Activated CD8-positive, alpha-beta memory T cell treated with anti-CD3 and anti-CD28 coated beads for 36 hours (primary cell): ENCODE data around the gene YPEL1. TPM values are rescaled to one million over a fixed set of nuclear protein-coding genes. Genes with fewer than 3 reads are reported as not detected.
"Not testable (repeated sequence)": the region's sequence is repeated elsewhere in the genome, so short reads cannot be mapped to it uniquely, and the experiment has no call there.

Source experiments
- CTCF ChIA-PET: fragments of 350-600 bp; sonication (Branson Sonifier 250); formaldehyde crosslinking; loops from one replicate; lab custom pipeline; 2021; ENCODE audit warnings: antibody characterized with exemption; lab: Charles Lee
- POLR2A ChIA-PET: fragments of 350-600 bp; sonication (Branson Sonifier 250); formaldehyde crosslinking; loops from one replicate; lab custom pipeline; 2021; ENCODE audit warnings: antibody characterized with exemption; lab: Charles Lee
- total RNA-seq, 2 experiments: library from RNA; stranded (reverse); gene quantifications; one replicate each; pipeline ENCODE4 v1.2.3, GENCODE V29; 2021

Gene YPEL1
- total RNA-seq, 2 experiments from 2014 or later: 0.50 to 0.63 TPM

DNA sequence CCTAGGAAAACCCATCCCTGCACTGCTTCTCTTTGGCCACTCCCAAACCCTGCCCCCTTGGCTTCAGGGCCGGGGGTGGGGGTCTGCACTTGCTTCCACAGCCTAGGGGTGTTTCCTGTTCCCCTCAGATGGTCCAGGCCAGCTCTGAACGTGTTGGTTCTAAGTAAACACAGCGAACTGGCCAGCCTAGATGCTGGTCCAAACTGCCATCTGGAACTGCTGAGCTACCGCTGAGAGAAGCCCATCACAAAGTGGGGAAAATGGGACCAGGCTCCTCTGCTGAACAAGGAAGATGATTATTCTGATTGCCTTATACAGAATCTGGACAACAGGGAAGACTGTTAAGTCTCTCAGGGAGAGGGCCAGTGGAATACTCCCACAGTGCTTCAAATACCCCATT lies 23.5 kb upstream of the YPEL1 start:
- ChIA-PET POLR2A (no interaction called here), CTCF (no interaction called here)

DNA sequence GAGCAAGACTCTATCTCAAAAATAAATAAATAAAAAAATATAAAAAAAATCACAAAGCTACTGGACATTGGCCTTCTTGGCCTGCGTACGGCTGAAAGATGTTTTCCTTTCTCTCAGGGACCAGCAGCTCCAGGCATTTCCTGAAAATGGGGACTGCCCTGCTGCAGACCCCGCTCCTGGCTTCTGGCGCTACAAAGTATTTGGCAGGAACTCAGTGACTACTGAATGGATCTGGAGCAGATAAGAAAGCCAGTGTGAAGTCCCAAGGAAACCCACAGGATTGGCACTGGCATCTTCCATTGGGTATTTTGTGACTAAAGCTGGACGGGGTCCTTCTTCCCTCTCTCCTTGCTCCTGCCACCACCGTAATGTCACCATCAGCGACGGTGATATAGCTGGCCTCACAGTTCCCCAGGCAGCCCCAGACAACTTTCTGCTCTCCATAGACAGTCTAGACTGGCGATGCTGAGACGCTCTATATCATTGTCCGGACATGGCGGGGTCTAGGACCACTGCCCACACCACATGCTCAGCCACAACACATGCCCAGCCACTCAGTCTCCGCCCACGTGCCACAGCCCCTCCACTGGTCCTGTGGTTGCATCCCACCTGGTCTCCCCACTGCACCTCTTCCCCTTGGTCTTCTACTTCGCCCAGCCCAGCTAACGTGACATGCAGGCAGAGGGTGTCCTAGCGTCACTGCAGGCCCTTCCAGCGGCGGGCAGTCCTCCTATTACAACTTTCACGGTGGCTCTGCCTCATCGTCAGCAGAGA lies 22.7 kb upstream of the YPEL1 start:
- ChIA-PET POLR2A (interaction anchor here (0.7 kb wide), 1 partner anchor 92 kb away, joined by 3 read pairs; the partner anchor contains the start of gene PPIL2), CTCF (no interaction called here)

DNA sequence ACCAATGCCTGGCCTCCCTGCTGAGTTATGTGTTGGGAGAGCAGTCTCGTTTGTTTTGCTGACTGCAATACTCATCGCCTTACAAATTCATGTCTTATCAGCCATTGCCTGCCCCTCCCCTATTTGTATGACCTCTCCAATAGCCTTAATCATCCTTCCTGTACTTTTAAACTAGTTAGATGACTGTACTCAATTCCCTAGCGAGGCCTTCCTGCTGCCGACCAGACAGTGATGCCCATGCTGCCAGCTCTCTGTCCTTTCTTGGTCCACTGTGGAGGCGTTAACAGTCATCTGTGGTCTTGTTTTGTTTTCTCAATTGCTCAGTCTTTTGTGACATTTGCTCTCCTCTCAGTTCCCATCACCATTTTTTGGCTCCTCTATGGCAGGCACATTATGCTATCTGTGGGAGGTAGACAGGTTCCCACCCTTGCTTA lies 20.3 kb upstream of the YPEL1 start:
- POLR2A ChIA-PET: no interaction called here

DNA sequence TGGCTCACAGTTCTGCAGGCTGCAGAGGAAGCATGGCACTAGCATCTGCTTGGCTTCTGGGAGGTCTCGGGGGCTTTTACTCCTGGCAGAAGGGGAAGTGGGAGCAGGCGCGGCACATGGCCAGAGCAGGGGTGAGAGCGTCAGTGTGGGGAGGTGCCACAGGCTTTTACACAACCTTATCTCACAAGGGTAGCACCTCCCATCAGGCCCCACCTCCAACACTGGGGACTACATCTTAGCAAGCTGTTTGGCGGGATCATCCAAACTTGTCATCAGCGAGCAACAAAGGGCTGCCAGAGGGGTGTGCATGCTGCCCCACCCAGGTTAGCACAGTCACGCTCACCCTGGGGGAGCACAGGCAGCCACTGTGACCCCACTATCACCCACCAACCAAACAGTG lies 18.9 kb upstream of the YPEL1 start:
- CTCF ChIA-PET: no interaction called here
- POLR2A ChIA-PET: interaction anchor here (1.0 kb wide), 1 partner anchor 36 kb away, joined by 3 read pairs; no protein-coding TSS in a partner anchor

More for the DNA sequence above, 20.3 kb upstream of the YPEL1 start:
- CTCF ChIA-PET: no interaction called here

DNA sequence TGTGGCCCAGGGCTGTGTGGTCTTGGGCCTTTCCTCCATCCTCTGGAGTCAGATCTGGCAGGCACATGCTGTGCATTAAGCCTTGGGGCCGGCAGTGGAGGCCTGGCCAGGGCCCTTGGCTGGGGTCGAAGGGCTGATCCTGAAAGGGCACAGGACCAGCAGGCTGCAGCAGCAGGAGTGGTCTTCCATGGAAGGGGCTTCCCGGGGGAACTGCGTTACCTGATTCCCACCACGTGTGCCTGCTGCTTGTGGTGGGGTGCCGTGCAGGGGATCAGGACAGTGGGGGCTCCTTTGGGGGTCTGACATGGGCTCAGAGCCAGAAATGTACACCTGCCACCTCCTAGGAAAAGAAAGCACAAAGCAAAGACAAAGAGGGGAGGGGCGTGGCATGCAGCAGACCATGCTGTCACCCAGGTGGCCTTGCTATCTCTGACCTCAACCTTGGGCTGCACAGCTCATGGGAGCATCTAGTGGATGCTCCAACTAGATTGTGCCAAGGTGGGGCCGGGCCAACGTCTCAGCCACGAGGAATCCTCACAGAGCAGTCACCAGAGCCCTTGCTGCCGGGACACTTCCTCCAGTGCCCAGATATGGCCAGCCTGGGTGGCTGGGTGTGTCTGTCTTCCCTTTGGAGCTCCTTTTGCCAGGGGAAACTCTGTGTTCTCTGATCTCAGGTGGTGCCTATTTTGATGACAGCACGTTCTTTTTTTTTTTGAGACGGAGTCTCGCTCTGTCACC lies 17.9 kb upstream of the YPEL1 start:
- POLR2A ChIA-PET: no interaction called here
- CTCF ChIA-PET: no interaction called here

DNA sequence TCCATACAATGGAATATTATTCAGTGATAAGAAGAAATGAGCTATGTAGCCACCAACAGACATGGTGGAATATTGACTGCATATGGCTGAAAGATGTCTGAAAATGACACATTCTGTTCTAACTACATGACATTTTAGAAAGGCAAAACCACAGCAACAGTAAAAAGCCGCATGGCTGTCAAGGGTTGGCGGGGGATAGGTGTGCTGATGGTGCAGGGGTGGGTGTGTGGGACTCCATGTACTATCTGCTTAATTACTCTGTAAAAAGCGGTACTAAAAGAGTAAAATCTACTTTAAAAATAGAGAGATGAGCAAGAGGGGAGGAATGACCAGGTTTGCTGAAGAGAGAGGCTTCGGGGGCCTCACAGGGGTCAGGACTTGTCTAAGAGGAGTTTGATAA lies 16.7 kb upstream of the YPEL1 start:
- CTCF ChIA-PET: interaction anchor here (0.6 kb wide), 1 partner anchor 64 kb away, joined by 3 read pairs; no protein-coding TSS in a partner anchor
- POLR2A ChIA-PET: no interaction called here

DNA sequence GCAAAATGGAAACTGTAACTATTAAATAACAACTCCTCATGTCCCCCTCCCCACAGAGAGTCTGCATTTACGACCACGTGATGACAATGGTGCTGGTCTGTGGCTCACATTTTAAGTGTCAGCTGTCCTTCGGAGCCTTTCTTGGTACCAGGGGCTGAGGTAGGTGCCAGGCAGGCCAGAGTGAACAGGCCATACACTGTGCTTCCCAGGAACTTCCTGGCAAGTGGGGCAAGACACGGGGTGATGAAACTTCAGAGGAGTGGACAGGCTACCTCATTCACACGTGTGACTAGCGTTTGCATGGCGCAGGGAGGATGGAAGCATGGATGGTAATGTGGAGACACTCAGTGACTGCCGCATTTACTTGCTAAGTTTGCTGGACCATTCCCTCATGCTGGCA lies 10.4 kb upstream of the YPEL1 start:
- POLR2A ChIA-PET: no interaction called here
- CTCF ChIA-PET: no interaction called here

DNA sequence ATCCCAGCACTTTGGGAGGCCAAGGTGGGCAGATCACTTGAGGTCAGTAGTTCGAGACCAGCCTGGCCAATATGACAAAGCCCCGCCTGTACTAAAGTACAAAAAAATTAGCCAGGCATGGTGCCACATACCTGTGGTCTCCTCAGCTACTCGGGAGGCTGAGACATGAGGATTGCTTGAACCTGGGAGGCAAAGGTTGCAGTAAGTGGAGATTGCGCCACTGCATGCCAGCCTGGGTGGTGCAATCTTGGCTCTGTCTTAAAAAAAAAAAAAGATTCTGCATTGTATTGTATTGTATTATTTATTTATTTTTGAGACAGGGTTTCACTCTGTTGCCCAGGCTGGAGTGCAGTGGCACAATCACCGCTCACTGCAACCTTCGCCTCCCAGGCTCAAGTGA lies 9.3 kb upstream of the YPEL1 start:
- POLR2A ChIA-PET, CTCF ChIA-PET: not testable (repeated sequence)

DNA sequence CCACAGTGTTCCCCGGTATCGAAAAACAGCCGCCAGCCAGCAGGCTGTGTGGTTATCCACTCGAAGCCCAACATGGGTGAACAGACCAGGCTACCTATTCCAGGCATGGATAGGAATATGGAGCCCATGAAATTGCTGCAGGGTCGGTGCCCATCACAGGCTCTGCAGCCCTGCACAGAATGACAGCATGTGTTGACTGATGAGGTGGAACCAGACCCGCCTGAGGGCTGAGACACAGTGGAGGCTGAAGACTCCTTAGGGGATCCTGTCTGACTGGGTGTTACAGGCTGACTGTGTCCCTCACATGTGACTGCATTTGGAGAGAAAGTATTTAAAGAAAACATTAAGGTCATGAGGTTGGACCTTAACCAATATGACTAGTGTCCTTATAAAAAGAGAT lies 6.2 kb upstream of the YPEL1 start:
- ChIA-PET CTCF (no interaction called here), POLR2A (no interaction called here)

DNA sequence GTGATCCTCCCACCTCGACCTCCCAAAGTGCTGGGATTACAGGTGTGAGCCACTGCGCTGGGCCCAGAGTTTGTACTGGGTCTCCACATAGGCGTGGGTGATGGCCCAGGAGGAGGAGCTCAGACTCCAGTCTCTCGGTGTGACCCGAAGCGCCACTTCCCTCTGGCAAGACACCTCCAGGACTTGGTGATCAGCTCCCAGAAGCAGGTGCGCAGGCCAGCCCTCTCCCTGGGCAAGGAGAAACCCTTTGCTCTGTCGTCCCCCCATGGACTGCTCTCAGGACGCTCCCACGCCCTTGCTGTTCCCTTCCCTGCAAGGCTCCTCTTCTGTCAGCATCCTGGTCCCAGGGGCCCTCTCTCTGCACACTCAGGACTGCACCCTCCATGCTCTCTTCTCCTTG lies 5.5 kb upstream of the YPEL1 start:
- CTCF ChIA-PET: no interaction called here
- POLR2A ChIA-PET: no interaction called here

DNA sequence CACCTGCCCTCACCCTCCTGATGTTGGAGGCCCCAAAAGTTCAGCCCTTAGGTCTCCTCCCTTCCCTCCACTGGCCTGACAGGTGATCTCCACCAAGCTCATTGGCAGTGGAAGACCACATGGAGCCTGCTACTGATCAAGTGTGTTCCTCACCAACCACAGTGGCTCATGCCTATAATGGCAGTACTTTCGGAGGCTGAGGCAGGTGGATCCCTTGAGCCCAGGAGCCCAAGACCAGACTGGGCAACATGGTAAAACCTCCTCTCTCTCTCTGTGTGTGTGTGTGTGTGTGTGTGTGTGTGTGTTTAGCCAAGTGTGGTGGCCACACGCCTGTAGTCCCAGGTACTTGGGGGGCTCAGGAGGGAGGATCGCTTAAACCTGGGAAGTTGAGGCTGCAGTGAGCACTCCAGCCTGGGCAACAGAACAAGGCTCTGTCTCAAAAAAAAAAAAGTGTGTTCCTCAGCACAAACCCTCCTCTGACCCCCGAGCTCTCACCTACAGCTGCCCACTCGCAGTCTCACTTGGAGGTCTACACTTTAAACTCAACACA lies 4.3 kb upstream of the YPEL1 start:
- ChIA-PET POLR2A (no interaction called here), CTCF (interaction anchor here (0.5 kb wide), 1 partner anchor 22 kb away, joined by 4 read pairs; no protein-coding TSS in a partner anchor)

DNA sequence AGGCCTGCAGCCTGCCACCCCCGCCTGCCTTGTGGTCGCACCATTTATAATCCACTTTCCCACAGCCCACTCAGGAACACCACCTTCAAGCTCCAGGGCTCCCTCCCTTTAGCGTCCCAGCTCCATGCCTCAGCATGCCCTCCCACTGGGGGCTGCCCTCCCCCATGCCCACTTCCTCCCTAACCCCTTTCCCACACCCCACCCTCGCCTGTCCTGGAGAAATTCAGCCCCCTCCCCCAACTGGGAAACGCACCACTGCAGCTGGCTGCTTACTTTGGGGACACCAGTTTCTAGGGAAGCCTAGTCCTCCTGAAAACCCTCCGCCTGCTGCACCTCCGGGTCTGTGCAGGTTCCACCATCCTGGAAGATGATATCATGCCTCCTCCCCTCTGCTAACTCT lies 3.4 kb upstream of the YPEL1 start:
- POLR2A ChIA-PET: no interaction called here
- CTCF ChIA-PET: interaction anchor here (0.5 kb wide), 1 partner anchor 1226 kb away, joined by 4 read pairs; no protein-coding TSS in a partner anchor

DNA sequence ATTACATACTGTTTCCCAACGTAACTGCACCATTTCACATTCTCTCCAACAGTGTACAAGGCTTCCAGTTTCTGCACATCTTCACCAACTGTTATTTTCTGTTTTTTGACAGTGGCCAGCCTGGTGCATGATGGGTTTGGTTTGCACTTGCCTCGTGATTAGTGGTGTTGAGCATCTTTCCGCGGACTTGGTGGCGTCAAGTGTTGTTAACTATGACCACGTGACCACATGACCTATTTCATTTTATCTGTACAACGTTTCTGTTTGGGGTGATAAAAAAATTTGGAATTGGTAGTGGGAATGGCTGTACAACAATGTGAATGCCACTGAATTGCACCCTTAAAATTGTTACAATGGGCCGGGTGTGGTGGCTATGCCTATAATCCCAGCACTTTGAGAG lies 2.5 kb upstream of the YPEL1 start:
- POLR2A ChIA-PET: interaction anchor here (0.6 kb wide), 1 partner anchor 12 kb away, joined by 5 read pairs; no protein-coding TSS in a partner anchor
- CTCF ChIA-PET: no interaction called here

DNA sequence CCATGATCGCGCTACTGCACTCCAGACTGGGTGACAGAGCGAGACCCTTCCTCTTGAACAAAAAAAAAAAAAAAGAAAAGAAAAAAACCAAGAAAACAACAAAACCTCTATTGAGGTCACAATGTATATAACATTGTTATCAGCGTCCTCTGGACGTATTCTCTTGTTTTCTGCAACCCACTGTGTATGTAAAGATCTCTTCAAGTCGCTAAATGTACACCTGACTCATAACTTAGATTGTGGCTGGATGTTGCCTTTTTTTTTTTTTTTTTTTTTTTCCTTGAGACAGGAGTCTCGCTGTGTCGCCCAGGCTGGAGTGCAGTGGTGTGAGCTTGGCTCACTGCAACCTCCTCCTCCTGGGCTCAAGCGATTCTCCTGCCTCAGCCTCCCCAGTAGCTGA lies 1.4 kb upstream of the YPEL1 start:
- ChIA-PET POLR2A (no interaction called here), CTCF (interaction anchor here (0.7 to 0.8 kb wide), 3 partner anchors 23 to 201 kb away, joined by 3 read pairs; no protein-coding TSS in a partner anchor)

DNA sequence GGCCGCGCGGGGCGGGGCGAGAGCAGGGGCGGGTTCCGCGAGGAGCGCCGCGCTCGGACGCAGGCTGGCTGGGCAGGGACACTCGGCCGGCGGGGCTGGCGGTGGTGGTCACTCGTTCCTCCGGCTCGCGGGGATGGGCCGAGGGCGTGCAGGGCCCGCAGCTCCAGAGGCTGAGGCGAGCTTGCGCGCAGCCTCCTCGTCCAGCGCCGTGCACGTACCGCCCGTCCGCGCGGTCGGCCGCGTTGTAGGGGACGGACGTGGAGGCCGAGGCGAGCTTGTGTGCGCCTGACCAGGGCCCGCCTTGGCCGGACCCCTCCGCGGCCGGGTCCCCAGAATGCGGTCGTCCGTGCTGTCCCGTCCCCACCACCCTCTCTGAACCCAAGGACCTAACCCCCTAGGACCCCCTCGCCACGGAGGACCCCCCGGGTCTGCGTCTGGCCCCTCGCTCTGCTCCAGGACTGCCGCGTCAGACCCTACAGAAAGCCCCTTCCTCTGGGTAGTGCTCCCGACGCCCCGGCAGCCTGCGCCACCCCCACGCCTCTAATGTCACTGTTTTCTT lies 569 bp upstream of the YPEL1 start:
- ChIA-PET CTCF (interaction anchor here (0.5 to 0.7 kb wide), 2 partner anchors 51 to 83 kb away, joined by 3 read pairs; no protein-coding TSS in a partner anchor), POLR2A (interaction anchor here (0.5 to 1.0 kb wide), 3 partner anchors 25 to 141 kb away, joined by 4 to 5 read pairs (median 4); no protein-coding TSS in a partner anchor)

DNA sequence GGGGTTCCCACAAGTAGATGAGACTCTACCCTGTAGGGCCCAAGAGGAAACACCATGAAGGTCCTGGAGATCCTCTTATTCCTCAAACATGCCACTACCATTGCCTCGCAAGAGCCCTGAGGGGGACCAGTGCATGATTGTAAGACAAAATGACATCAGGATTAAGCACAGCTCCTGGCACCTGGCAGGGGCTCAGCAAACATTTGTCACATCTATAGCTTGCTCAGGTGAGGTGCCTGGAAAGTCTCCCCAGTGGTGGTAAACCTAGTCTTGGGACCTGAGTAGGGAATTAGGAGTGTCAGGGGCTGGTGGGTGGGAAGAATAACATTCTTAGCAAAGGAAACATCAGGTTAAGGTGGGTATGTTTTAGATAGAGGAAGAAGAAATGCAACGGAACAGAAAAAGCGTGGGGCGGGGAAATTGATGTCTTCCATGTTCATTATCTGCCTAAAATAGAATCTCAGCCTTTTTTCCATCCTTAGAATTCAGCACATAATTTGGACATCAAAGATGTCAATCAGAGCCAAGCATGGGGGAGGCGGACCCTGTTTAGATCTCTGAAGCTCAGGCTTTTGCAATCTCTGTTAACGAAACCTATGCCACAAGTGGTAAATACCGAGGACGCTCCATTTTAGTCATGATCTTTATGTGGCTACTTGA lies 924 bp downstream of the YPEL1 start:
- POLR2A ChIA-PET: interaction anchor here (0.6 to 0.9 kb wide), 3 partner anchors 14 to 133 kb away, joined by 3 to 4 read pairs (median 4); partner anchors contain the start of gene MAPK1
- CTCF ChIA-PET: no interaction called here

DNA sequence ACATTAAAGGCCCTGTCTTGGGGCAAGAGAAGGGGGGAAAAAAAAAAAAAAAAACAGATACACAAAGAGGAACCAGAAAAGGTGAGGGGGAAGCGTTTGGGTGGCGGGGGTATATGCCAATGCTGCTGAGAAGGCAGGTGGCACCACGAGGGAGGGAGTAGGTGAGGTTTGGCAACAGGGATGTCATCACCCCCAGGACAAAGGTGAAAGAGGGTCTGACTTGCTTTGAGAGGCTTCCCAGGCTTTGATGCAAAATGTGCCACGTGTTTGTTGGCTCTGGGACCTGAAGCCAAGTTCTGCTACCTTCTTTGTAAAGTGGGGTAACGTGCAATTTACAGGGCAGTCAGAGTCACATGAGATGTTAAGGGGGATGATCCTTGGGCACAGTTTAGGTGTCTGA lies 4.1 kb downstream of the YPEL1 start:
- POLR2A ChIA-PET: no interaction called here
- CTCF ChIA-PET: no interaction called here

DNA sequence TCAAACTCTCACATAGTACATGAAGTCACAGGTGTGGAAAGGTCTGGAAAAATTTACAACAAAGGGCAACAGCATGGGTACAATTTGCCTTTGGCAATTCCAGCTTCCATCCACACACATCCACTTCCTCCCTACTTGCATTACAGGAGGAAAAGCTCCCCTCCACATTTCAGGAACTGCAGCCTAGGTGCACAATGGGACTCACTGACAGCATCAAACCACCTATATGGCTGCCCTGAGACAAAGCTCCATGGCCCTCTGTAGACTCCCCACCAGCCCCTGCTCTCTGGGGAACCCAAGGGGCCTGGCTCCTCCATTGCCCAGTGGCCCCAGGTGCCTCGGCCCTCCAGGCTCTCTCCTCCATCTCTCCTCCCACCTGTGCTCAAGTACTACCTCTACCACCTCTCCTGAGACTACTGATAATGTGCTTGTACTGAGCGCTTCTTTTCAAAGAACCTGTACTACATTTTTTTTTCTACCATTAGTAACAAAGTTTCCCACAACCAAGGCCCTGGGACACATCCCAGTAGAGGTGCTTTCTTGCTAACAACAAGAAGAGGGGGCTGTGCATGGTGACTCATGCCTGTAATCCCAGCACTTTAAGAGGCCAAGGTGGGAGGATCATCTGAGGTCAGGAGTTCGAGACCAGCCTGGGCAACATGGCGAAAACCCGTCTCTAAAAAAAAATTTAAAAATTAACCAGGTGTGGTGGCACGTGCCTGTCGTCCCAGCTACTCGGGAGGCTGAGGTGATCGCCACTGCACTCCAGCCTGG lies 4.9 kb downstream of the YPEL1 start:
- CTCF ChIA-PET: no interaction called here

More for the DNA sequence above, 4.9 kb downstream of the YPEL1 start:
- POLR2A ChIA-PET: no interaction called here
